Pons (tissue), 1 donor: Measurements from ENCODE around the gene GPI.

Source experiments
- DNase-seq: peaks from one replicate; pipeline ENCODE4 v3.0.0-alpha.2; 2016; ENCODE audit warnings: low spot score

The GPI gene

DNA sequence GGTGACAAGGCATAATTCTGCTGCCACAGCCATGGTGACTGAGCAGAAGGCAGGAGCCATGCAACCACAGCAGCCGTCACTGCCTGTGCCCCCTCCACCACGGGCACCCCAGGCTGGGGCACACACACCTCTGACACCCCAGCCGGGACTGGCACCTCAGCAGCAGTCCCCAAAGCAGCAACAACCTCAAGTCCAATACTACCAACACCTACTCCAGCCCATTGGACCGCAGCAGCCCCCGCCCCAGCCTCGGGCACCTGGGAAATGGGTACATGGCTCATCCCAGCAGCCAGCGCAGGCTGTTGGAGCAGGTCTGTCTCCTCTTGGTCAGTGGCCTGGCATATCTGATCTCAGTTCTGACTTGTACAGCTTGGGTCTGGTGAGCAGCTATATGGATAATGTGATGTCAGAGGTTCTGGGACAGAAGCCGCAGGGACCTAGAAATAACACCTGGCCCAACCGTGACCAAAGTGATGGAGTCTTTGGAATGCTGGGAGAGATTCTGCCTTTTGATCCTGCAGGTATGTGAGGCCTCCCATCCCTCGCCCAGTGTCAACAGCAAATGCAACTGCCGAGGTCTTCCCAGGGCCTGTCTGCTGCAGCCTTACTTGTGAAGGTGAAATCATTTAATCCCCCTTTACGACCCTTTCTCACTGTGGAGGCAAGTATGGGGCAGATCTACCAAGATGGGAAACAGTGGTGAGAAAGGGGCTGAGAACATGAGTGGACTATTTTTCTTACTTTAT is 22.9 kb upstream of the GPI start:
- DNase-seq: no peak

DNA sequence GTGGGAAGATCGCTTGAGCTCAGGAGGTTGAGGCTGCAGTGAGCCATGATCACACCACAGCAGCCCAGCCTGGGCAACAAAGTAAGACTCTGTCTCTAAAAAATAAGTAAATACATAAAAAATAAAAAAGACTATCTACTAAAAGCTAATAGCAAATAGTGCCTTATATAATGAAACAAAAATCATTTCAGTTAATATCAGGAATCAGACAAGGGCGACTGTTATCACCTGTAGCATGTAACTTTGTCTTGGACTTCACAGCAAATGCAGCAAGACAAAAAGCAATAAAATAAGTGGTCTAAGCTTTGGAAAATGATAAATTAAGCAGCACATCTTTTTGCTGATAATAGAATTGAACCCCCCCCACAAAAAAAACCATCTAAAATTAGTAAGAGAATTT is 21.2 kb upstream of the GPI start:
- no peak for DNase-seq

DNA sequence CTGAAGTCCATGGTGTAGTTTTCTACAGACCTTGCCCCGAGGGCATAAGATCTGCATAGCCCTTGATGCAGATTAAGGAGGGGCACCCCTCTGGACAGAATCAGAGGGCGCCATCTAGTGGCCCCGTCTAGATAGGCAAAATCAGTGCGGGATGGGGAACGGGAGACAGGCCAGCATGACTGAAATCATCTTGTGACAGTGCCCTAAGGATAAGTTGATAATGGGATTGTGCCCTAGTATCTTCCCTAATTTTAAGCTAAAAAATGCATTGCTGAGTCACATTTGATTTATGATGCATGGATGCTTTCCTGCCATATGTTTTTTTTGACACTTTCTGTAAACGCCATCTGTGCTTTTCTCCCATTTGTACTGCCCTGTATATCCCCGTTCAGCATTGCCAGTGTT is 19.0 kb upstream of the GPI start:
- DNase-seq: peak; percentile 87

DNA sequence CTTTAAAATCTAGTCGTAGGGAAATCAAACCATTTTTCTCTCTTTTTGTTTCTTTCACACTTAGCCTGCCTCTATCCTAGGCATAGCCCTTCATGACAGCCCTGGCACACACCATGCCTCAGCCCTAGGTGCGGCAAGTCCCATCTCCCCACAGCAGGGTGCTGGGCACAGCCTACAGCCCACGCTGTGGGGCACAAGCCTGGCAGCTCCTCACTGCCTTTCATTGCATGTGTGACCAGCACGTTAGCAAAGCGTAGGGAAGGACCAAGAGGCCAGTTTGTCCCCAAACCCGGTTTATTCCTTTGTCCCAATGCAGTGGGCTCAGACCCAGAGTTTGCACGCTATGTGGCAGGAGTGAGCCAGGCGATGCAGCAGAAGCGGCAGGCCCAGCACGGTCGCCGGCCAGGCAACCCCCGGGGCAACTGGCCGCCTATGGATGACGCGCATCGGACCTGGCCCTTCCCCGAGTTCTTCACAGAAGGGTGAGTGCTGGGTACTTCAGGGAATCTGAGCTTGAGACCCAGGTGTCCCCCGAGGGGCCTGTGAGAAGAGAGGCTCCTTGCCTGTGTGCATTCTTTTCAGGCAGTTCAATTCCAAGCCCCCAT is 17.3 kb upstream of the GPI start:
- DNase-seq: no peak

DNA sequence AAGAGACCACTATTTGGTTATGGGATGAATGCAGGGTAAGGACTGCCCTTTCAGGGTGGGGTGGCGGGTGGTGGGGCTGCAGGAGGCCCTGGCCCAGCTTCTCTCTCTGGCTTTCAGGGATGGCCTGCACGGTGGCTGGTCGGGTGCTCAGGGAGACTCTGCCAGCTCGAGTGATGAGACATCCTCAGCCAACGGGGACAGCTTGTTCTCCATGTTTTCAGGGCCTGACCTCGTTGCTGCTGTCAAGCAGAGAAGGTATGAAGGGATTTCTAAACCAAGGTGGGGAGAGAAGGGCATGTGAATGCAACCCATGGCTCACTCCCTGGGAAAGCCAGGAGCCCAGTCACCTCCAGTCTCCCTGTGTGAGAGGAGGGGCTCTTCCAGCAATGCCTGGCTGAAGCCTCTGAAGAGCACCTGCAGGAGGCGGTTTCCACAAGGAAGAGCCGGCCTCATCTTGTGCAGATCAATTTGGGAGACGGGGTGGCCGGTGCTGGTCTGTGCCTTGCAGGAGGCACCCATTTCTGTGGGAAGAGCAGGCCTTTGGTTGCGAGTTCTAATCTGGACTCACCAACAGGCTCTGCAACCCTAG is 16.0 kb upstream of the GPI start:
- DNase-seq: no peak

DNA sequence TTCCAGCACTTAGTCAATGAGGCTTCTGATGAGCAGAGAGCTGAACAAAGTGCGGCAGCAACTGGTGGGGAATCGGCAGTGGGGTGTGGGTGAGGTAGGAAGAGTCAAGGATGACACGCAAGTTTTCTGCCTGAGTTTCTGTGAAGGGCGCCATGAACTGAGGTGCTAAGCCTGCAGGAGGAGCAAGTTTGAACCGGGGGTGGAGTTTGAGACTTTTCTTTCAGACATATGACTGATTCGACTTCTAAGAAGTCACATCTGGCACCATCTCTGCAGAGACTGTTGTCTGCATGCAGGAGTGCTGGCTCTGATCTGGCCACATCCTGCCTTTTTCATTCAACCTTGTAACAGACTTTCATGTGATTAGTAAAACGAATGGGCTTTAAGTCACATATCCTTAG is 14.8 kb upstream of the GPI start:
- no peak for DNase-seq

DNA sequence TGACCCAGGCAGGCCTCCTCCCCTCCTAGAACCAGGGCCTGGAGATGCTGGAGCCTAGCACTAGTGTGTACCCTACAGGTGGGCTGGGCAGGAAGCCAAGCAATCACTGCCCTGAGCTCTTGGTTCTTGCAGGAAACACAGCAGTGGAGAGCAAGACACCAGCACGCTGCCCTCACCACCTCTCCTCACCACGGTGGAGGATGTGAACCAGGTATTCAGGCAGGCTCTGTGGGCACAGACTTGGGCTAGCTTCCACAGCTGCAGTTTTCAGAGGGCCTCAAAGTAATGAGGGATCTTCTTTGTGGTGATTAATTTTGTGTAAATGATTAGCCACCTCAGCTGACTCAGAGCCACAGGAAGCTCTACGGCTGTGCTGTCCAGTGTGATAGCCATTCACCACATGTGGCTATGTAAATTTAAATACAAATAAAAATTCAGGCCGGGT is 13.6 kb upstream of the GPI start:
- no peak for DNase-seq

DNA sequence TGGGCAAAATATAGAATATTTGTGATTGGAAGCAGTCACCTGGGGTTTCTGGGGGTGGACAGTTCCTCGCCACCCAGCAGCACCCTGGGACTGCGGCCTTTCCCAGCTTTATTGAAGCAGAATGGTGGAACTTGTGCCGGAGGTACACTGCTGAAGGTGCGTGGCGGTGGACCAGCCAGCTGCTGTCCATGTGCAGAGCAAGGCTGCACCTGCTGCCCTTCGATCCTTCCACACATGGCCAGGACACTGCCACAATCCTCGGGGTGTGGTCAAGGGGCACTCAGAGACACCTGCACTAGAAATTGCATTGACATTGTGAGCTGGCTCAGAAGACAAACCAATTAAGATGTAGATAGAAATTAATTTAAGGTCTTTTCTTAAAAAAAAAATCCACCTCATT is 11.4 kb upstream of the GPI start:
- no peak for DNase-seq

DNA sequence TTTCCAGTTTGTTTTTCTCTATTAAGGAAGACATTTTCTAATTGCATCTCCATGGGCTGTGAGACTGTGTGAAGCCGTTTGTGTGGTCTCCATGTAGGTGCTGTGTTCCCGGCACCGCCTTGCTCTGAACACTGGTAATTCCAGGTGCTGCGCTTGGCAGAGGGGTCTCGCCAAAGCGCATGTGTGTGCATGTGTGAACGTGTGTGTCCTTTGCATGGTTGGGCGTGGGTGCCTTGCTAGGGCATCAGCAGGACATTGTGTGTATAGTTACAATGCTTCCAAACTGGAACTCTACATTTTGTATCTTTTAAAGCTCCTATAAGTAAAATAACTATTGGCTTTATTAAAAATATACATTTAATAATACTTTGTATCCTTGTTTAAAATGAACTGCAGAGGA is 9.8 kb upstream of the GPI start:
- no peak for DNase-seq

DNA sequence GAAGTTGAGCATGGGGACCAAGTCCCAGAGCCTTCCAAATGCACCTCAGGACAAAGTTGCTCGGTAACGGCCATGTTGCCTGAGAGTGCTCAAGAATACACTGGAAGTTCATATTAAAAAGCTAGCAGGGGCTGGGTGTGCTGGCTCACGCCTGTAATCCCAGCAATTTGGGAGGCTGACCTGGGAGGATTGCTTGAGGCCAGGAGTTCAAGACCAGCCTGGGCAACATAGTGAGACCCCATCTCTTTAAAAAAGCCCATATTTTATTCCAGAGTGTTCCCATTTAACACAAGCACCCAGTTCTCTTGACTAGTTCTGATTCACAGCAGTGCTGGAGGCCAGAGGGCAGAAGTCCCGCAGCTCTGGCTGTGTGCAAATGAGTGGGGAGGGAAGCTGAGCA is 8.1 kb upstream of the GPI start:
- no peak for DNase-seq

DNA sequence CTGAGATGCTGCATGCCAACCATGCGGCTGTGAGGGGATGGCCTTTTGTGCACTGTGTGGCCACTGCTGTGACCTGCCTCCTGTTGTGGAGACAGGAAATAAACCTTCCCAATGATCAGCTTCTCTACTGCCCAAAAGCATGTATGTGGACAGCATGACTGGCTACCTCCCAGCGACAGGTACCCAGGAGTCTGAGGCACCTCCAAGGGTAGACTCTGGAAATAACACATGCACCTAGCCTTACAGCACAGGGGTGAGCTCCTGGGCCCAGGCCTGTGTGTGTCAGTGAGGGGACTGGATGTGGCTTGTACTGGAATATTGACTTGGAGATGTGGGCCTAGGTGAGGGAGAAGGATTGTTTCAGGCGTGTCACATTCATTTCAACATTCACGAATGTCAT is 7.6 kb upstream of the GPI start:
- DNase-seq: no peak

DNA sequence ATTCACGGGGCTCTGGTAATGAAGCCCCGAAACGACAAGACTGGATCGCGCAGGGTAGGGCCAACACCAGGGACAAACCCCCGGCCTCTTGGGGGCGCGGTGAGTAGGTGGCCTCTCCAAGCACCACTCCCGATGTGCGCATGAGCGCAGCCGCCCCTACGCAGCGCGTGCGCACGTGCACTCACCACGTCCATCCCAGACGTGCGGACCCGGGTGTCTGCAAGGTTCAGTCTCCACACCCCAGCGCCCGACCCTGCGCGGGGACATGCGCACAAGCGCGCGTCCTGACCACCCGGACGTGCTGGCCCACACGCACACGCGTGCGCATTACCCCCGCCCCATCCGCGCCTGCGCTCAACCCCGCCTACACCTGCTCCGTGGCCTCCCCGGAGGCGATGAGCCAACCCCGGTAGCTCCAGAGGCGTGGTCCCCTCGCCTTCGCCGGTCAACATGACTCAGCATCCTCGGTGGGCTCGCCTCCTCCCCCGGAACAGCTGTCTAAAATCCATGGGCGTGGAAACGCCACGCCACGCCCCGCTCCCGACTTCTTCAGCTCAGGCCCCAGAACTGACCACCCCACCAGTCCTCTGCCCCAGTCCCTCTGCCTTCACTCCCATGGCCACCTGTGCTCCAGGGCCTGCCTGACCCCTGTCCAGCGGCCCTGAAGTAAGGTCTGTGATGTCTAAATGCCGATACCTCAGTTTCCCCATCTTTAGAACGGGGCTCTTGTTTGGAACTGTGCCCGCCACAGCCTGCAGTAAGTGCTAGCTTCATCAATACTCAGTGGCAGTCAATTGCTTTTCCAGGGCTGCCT is 5.6 kb upstream of the GPI start:
- DNase-seq: peak; percentile 88

DNA sequence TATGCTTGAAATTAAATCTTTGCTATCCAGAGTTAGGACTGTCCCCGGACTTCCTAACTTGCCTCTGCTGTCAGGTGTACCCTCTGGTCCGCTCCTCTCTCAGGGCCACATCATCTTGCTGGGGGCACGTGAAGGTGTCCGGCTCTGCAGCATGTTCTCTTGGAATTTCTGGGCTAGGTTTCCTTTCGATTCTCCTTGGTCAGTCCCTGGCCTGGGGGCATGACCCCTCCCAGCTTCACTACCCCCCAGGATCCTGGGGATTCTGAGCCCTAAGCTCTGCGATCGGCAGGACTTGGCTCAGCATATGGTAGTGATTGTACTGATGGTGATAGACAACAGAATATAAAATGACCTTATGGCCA is 5.1 kb upstream of the GPI start:
- no peak for DNase-seq

DNA sequence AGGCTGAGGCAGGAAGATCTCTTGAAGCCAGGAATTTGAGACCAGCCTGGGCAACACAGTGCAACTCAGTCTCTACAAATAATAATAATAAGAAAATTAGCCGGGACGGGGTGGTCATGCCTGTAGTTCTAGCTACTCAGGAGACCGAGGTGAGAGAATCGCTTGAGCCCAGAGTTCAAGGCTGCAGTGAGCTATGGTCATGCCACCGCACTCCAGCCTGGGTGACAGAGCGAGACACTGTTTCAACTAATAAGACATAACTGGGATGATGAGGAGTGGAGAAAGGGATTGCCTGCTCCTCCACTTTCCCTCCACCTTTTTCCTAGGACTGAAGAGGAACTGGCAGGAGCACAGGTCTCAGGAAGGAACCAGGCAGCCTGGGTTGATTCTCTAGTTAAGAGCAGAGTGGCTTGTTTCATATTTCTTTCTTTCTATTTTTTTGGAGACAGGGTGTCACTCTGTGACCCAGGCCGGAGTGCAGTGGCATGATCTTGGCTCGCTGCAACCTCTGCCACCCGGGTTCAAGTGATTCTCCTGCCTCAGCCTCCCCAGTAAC is 4.6 kb upstream of the GPI start:
- DNase-seq: no peak

DNA sequence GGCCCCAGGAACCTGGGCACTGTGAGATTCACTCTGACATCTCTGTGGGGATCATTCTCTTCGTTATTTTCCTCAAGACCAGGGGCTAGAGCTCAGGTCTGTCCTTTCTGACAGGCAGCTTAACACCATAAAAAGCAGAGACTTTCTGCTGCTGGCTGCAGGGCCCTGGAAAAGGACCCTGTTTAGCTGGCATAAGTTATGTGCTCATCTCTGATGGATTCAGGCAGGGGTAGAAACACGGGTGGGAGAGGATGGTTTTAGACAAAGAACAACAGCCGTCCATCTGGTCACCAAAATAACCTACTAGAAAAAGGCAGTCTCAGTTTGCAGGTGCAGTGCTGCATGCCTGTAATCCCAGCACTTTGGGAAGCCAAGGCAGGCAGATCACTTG is 2.3 kb upstream of the GPI start:
- no peak for DNase-seq

DNA sequence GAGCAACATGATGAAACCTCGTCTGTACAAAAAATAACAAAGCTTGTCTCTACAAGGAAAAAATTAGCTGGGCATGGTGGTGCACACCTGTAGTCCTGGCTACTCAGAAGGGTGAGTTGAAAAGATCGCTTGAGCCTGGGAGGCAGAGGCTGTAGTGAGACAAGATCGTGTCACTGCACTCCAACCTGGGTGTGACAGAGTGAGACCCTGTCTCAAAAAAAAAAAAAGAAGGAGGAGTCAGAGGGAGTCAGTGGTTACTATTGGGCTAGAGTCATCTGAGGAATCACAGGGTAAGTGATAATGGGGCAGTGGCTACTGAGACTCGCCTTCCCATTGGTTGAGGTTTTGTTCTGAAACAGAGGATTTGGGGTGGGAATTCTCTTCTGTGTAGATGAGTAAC is 1.9 kb upstream of the GPI start:
- no peak for DNase-seq

DNA sequence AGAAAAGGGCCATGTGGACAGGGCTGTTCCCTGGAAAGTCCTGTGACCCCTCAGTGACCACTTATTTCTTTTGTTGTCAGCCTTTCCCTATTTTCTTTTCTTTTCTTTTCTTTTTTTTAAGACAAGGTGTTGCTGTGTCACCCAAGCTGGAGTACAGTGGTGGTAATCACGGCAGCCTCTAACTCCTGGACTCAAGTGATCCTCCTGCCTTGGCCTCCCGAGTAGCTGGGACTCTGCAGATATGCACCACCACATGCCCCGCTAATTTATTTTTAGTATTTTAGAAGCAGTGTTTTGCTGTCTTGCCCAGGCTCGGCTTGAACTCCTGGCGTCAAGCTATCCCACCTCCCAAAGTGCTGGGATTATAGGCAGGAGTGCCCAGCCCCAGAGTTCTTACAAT is 1.1 kb upstream of the GPI start:
- no peak for DNase-seq

DNA sequence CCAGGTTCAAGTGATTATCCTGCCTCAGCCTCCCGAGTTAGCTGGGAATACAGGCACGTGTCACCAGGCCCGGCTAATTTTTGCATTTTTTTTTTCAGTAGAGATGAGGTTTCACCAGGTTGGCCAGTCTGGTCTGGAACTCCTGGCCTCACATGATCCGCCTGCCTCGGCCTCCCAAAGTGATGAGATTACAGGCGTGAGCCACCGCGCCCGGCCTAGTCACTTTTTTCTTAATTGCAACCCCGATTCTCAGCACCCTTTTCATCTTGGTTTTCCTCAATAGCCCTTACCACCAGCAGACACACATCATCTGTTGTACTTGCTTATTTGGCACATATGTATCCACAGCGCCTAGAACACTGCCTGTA is 550 bp upstream of the GPI start:
- DNase-seq: no peak

DNA sequence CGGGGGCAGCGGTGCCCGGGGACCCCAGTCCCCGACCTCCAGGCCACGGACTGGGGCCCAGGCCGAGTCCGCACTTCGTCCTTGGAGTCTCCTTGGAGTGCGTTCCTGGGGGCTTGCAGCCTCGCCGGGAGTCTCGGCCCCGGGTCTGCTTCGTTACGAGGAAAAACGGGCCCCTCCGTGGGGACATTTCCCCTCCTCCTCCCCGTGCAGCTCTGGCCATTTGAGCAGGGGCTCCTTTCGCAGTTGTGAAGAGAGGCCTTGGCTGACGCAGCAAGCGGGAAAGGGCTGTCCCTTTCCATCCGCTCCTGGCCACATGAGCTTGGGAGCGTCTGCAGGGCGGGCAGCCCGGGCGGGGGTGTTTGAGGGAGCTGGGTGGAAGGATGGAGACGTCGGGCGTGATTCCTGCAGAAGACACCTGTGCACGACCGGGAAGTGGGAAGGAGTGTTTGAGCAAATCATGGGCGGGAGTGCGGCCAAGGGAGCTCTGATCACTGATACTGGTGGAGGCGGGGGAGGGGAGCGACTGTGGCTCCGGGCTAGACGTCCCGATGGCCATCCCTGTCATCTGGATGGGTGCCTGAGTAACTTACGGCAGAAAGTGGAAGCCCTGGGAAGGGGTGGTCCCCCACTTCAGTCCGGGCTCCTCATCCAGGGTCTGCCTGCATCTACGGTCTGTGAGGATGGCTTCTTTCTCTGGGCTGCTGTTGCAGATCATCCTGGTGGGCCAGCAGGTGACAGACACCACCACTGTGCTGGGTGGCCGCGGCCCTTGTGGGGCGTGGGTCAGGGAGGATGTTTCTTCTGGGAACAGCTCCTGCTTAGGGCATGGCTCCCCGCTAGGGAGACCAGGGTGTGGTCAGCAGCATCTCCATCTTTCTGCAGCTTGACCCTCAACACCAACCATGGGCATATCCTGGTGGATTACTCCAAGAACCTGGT is 736 bp downstream of the GPI start:
- DNase-seq: no peak

DNA sequence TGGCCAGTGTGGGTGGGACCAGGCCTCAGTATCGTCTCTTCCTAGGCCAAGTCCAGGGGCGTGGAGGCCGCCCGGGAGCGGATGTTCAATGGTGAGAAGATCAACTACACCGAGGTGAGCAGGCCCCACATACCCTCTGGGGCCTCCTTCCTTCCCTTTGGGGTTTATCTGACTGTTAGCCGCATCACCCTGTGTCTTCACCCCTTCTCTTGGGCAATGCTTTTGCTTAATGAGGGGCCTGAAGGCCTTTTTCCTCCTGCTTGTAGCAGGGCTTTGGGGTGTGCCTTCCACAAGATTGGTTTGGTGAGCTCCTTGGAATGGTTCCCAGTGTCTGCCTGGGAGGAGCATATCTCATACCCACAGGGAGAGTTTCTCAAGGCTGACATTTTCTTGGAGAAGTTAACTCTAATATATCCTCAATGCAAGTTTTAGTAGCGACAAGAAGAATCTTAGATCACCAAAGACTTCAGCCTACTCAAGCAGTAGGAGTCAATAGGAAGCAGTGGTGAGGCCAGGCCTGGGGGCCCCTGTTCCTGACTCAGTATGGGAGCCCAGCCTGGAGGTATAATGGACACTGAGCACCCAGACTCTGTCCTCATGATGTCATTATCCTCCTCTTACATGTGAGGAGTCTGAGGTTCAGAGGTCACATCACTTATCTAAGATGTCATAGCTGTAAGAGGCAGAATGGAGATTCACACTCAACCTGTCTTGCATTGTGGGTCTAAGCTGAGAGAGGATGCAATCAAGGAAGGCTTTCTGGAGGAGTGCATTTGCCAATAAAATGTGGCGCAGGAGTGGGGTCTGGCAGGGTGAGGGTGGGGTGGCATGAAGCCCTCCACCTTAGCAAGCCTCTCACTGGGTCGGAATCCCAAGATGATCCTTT is 2.0 kb downstream of the GPI start:
- DNase-seq: no peak

DNA sequence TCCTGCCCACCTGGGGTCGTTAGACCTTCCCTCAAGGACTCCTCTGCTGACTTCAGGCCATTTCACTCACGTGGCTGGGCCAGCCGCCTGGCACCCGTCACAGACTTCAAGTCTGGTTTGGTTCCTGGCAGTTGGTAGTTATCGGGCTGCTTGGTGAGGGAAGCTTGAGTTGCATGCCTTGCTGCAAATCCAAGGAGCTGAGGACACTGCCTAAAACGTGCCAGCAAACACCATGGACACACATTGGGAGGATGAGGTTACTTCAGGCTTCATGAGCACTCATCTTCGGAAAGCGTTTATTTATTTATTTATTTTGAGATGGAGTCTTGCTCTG is 2.6 kb downstream of the GPI start:
- DNase-seq: no peak
